MM.1S (cell line): ENCODE results near the gene ZNHIT2.
A peak's percentile ranks its signal among the peaks of the same experiment; 100 is the strongest.

ENCODE experiments used
- DNase-seq: peaks from one replicate; pipeline ENCODE4 v3.0.0-alpha.2; 2015
- H2AFZ ChIP-seq: fragments of 300-600 bp; sonication (generic); 2 replicates; pipeline ENCODE4 v1.6.0; 2016; ENCODE audit warnings: antibody characterized with exemption, low read length
- H3F3A ChIP-seq: fragments of 300-600 bp; sonication (generic); 2 replicates; pipeline ENCODE4 v1.6.1; 2016; ENCODE audit warnings: mild to moderate bottlenecking, antibody characterized with exemption, low read length, moderate library complexity, mixed read lengths; ENCODE audit not compliant: insufficient read depth
- H3K27ac ChIP-seq: fragments of 300-600 bp; sonication (generic); 2 replicates; pipeline ENCODE4 v1.5.1; 2016; ENCODE audit warnings: mild to moderate bottlenecking, low read length
- H3K27me3 ChIP-seq: fragments of 300-600 bp; sonication (generic); replicated peaks from 2 replicates; pipeline ENCODE4 v1.6.0; 2016; ENCODE audit warnings: low read length; ENCODE audit not compliant: insufficient read depth
- H3K36me3 ChIP-seq: fragments of 300-600 bp; sonication (generic); replicated peaks from 2 replicates; pipeline ENCODE4 v1.6.1; 2016; ENCODE audit warnings: mild to moderate bottlenecking, low read length, mixed read lengths; ENCODE audit not compliant: insufficient read depth
- H3K4me1 ChIP-seq: fragments of 300-600 bp; sonication (generic); 2 replicates; pipeline ENCODE4 v1.6.1; 2016; ENCODE audit warnings: low read length, mixed read lengths
- H3K4me2 ChIP-seq: fragments of 300-600 bp; sonication (generic); 2 replicates; pipeline ENCODE4 v1.6.0; 2016; ENCODE audit warnings: low read depth, low read length
- H3K4me3 ChIP-seq: fragments of 300-600 bp; sonication (generic); 2 replicates; pipeline ENCODE4 v1.5.1; 2016; ENCODE audit warnings: low read length, mixed read lengths
- H3K79me2 ChIP-seq: fragments of 300-600 bp; sonication (generic); 2 replicates; pipeline ENCODE4 v1.6.1; 2016; ENCODE audit warnings: mixed run types, low read length, mixed read lengths
- H3K9ac ChIP-seq: fragments of 300-600 bp; sonication (generic); 2 replicates; pipeline ENCODE4 v1.6.1; 2016; ENCODE audit warnings: low read length, mixed read lengths
- H3K9me2 ChIP-seq: fragments of 300-600 bp; sonication (generic); replicated peaks from 2 replicates; pipeline ENCODE4 v1.6.1; 2016; ENCODE audit warnings: mild to moderate bottlenecking, low read length, mixed read lengths; ENCODE audit not compliant: insufficient read depth
- H3K9me3 ChIP-seq: fragments of 300-600 bp; sonication (generic); replicated peaks from 2 replicates; pipeline ENCODE4 v1.6.1; 2016; ENCODE audit warnings: mild to moderate bottlenecking, low read length, mixed read lengths; ENCODE audit not compliant: insufficient read depth
- H4K20me1 ChIP-seq: fragments of 300-600 bp; sonication (generic); 2 replicates; pipeline ENCODE4 v1.6.1; 2016; ENCODE audit warnings: mild to moderate bottlenecking, low read length, moderate library complexity, mixed read lengths; ENCODE audit not compliant: insufficient read depth
- CTCF ChIP-seq: fragments of 300-600 bp; sonication (generic); IDR thresholded peaks from 2 replicates; pipeline ENCODE4 v1.5.1; 2016; ENCODE audit warnings: antibody characterized with exemption, low read length, mixed read lengths
- EZH2 ChIP-seq: fragments of 300-600 bp; sonication (generic); optimal IDR thresholded peaks from 2 replicates; pipeline ENCODE3; 2017; ENCODE audit warnings: low read depth, mild to moderate bottlenecking, antibody characterized with exemption, low read length, mixed read lengths
- EZH2phosphoT487 ChIP-seq: fragments of 300-600 bp; sonication (generic); IDR thresholded peaks from 2 replicates; pipeline ENCODE4 v1.6.1; 2018; ENCODE audit warnings: antibody characterized with exemption, low read length

ZNHIT2 gene

DNA sequence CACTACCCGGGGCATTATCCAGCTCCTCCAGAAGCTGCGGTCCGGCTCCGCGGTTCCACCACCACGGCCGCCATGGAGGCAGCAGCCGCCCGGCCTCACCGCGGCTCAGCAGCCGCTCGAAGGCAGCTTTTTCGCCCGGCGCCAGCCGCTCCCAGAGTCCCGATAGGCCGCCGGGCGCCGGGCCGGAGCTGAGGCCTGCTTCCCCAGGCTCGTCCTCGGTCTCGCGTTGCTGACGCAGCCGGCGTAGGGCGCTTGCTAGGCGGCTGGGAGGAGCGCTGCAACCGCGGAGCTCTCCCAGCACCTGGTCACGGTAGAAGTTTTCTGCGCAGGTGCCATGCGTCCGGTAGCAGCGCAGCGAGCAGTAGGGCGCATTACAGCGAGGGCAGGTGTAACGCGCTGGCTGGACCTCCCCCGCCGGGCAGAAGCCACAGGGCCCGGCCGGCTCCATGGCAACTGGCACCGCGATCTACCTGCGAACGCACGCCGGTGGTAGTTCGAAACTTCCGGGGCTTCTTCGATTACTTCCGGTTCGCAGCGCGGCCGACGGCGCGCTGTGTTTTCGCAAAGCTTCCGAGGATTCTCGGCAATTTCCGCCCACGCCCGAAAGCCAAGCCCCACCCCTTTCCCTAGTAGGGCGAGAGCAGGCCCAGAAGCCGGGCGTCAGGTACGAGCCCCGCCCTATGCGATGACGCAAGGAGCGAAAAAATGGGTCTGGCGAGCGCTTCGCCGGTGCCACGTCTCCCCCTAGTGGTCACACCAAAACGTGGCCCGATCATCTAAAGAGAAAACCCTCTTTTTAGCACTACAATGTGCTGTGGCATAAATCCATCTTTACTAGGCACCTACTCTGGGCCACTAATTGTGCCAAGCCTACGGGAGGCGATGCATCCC is at the start of gene ZNHIT2:
ZNHIT2 (minus strand) TSS at position 496 of the 891 bp plus-strand sequence; CDS start at position 448, 48 bp downstream.
- H3K4me3 ChIP-seq: peak within 1 kb of the TSS; percentile 83
- H3F3A ChIP-seq: peaks cover 41% of the 10 kb centered on the region
- no peaks in the 10 kb centered on the region for H3K9me3 ChIP-seq
- peak within 1 kb of the TSS; percentile 95 for H3K27ac ChIP-seq
- no peaks in the 10 kb centered on the region for H4K20me1 ChIP-seq
- H3K9me2 ChIP-seq: no peaks in the 10 kb centered on the region
- H3K36me3 ChIP-seq: peaks cover 8% of the 10 kb centered on the region
- H3K4me2 ChIP-seq: peak within 1 kb of the TSS; percentile 94
- peaks cover 49% of the 10 kb centered on the region for H3K79me2 ChIP-seq
- peaks cover 32% of the 10 kb centered on the region for H3K4me1 ChIP-seq
- no peaks in the 10 kb centered on the region for H3K27me3 ChIP-seq
- H3K9ac ChIP-seq: peak within 1 kb of the TSS; percentile 98
- DNase-seq: peak; percentile 100
- TF ChIP-seq EZH2phosphoT487 (no peak), CTCF (peak; percentile 92), EZH2 (no peak)
- peak within 1 kb of the TSS; percentile 20; the same call in 1 of the 2 replicates for H2AFZ ChIP-seq

DNA sequence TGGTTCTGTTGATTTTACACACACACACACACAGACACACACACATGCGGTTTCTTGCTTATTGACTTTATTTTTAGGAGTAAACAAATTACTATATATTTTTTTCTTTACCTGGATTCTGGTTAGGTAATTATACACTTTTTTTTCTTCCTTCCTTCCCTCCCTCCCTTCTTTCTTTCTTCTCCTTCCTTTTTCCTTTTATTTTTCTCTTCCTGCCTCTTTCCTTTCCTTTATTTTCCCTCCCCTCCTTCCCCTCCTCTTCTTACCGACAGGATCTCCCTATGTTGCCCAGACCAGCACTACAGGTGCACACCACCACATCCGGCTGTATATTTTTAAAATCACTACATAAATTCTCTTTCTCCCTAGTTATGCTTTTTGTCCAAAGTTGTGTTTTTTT is 49.4 kb upstream of the ZNHIT2 start:
- H3K4me2 ChIP-seq: no peak overlapping the region
- H3K4me1 ChIP-seq: no peaks in the 10 kb centered on the region
- no peak overlapping the region for H2AFZ ChIP-seq
- DNase-seq: no peak
- no peaks in the 10 kb centered on the region for H3K9me3 ChIP-seq
- no peak overlapping the region for H3K4me3 ChIP-seq
- no peaks in the 10 kb centered on the region for H3K9me2 ChIP-seq
- no peaks in the 10 kb centered on the region for H3F3A ChIP-seq
- no peaks in the 10 kb centered on the region for H4K20me1 ChIP-seq
- H3K79me2 ChIP-seq: no peaks in the 10 kb centered on the region
- H3K27ac ChIP-seq: no peak overlapping the region
- no peaks in the 10 kb centered on the region for H3K36me3 ChIP-seq
- TF ChIP-seq EZH2phosphoT487 (no peak), EZH2 (no peak), CTCF (no peak)
- H3K9ac ChIP-seq: no peak overlapping the region
- no peaks in the 10 kb centered on the region for H3K27me3 ChIP-seq

GRCh38 chr11:65165410-65166317 is 48.2 kb upstream of the ZNHIT2 start:
- no peak overlapping the region for H3K27ac ChIP-seq
- no peaks in the 10 kb centered on the region for H3K9me3 ChIP-seq
- no peak for TF ChIP-seq CTCF
- no peak for TF ChIP-seq EZH2phosphoT487
- no peak for TF ChIP-seq EZH2
- no peaks in the 10 kb centered on the region for H3K9me2 ChIP-seq
- no peaks in the 10 kb centered on the region for H3K79me2 ChIP-seq
- no peak overlapping the region for H3K4me2 ChIP-seq
- no peak for DNase-seq
- no peaks in the 10 kb centered on the region for H3F3A ChIP-seq
- H4K20me1 ChIP-seq: no peaks in the 10 kb centered on the region
- H3K27me3 ChIP-seq: no peaks in the 10 kb centered on the region
- no peaks in the 10 kb centered on the region for H3K36me3 ChIP-seq
- no peak overlapping the region for H3K9ac ChIP-seq
- H3K4me3 ChIP-seq: no peak overlapping the region
- H2AFZ ChIP-seq: no peak overlapping the region
- no peaks in the 10 kb centered on the region for H3K4me1 ChIP-seq
